Measurements from ENCODE around the gene LOXHD1.

LOXHD1 gene

GRCh38 chr18:46627136-46627535 is 29.9 kb downstream of the LOXHD1 start:
- no peak for DNase-seq (ENCODE audit: low read depth in 1 of 2, low spot score in 1 of 2)

- no peak for DNase-seq (ENCODE audit: low read depth in 1 of 2, low spot score in 1 of 2)
Measured at GRCh38 chr18:46625069-46625468, 32.0 kb downstream of the LOXHD1 start.

DNA sequence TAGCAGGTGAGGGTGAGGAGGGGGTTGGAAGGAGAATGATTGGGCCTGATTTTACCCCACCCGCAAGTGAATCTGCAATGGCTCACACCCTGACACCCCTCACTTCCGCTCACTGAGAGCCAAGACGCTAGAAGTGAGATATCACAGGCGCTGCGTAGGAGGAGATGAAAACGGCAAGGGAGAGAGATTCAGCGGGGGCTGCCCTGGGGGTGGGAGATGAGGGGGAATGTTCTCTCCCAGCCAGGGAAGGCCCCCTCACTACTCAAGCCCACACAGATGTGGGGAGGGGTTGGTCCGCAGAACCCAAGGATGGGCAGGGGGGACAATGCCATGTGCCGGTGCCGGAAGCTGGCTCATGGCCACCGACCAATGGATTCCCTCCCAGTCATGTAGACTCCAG is 32.9 kb downstream of the LOXHD1 start:
- DNase-seq (ENCODE audit: low read depth in 1 of 2, low spot score in 1 of 2): no peak

DNA sequence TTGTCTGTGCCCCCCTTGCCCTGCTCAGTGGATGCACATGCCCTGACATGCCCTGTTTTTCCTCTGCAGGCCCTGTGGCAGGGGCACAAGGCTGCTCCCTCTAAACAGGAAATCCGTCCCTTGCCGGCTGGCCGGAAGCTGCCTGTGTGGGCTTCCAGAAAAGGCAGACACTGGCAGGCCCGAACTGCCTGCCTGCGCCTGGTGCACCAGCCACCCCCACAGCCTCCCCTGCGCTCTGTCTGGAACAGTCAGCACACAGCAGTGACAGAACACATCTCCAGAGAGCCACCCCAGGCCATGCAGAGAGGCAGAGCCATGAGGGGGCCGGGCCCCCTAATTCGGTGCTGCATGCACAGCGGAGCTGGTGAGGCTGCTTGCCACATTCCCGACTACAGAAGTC is 33.5 kb downstream of the LOXHD1 start:
- DNase-seq (ENCODE audit: low read depth in 1 of 2, low spot score in 1 of 2): no peak

DNA sequence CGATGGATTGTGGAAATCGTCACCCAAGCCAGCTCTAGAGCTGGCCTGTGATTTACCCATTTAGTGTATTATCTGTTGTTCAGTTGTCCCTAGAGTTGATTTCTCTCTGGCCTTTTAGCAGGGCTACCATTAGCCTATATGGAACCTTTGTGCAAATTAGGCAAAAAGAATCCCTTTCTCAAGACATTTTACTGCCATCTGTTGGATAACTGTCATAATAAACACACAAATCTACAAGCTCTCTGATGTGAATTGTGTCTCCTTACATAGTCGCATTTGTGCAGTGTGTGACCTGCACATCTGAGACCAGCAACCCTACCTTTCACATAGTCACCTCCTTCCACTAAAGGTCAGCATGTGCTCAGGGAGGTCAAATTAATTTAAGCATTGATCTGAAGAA is 34.0 kb downstream of the LOXHD1 start:
- no peak for DNase-seq (ENCODE audit: low read depth in 1 of 2, low spot score in 1 of 2)

GRCh38 chr18:46622451-46622850 is 34.6 kb downstream of the LOXHD1 start:
- DNase-seq (ENCODE audit: low read depth in 1 of 2, low spot score in 1 of 2): no peak

DNA sequence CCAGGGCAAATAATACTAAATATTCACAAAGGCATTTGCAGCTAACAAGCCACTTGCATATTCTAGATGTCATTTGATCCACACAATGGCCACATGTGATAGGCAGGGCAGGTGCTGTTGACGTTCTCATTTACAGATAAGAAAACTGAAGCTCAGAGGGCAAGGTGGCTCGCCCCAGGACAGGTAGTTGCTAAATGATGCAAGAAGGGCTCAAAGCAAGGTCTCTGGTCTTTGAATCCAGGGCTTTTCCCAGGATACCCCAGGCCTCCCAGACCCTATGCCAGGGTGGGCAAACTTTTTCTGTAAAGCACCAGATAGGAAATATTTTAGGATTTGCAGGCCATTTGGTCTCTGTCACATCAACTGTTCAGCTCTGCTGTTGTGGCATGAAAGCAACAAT is 35.1 kb downstream of the LOXHD1 start:
- DNase-seq (ENCODE audit: low read depth in 1 of 2, low spot score in 1 of 2): no peak

DNA sequence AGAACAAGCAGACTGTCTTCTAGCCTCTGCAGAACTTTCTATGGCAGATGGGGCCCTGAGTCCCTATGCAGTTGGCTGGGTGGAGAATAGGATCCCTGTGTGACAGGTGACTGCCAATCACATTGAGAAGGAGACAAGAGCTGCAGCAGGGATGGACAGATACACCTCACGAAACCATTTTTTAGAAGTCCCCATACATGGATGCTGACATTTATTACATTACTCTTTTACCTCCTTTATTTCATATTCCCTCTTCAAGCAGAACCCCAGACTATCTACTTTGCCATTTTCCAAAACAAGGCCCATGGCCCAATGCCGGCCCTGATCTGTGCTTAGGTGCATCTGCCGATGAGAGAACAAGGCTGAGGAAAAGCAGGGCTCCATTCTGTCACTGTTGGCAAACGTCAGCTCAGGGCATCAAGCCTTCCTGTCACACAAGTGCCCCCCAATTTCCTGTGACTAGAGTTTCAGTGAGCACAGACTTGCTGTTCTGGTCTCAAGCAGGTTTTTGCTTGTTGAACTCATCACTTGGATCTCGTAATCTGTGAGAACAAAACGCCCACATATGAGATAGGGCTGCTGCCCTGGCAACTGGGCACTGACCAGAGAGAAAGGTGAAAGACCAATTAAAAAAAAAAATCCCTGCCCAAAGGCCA is 35.8 kb downstream of the LOXHD1 start:
- no peak for DNase-seq (ENCODE audit: low read depth in 1 of 2, low spot score in 1 of 2)

DNA sequence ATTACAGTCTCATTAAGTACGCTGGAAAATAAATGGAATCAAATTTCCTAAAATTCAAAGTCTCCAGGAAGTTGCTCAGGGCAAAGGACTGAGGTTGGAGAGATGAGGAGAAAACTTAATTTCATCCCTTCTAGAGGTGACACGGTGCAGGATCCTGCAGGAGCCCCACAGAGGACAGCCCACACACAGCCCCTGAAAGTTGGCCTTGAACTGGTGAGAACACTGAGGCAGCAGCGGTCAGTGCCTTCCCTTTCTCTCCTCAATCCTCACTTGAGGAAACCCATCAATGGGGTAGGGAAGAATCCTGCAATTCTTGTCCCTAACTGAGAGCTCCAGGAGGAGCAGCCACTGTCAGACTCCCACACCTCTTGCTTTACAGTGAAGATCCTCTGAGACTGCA is 37.5 kb downstream of the LOXHD1 start:
- no peak for DNase-seq (ENCODE audit: low read depth in 1 of 2, low spot score in 1 of 2)

GRCh38 chr18:46615720-46616119 is 41.3 kb downstream of the LOXHD1 start:
- DNase-seq (ENCODE audit: low read depth in 1 of 2, low spot score in 1 of 2): no peak

DNA sequence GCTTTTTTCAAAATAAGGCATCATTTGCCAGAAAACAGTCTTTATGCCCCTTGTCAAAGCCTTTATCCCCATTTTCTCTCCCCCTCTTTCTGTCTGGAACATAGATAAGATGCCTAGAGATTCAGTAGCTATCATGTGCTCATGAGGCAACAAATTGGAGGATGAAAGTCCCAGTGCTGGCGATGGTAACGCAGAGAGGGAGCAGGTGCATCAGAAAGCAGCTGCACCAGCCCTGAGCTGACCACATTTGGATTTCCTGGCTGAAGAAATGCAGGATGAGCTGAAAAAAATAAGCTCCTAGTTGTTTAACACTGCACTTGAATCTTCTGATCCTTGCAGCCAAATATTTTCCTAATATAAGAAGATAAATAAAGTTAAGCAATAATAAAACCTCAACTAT is 48.0 kb downstream of the LOXHD1 start:
- no peak for DNase-seq (ENCODE audit: low read depth in 1 of 2, low spot score in 1 of 2)

DNA sequence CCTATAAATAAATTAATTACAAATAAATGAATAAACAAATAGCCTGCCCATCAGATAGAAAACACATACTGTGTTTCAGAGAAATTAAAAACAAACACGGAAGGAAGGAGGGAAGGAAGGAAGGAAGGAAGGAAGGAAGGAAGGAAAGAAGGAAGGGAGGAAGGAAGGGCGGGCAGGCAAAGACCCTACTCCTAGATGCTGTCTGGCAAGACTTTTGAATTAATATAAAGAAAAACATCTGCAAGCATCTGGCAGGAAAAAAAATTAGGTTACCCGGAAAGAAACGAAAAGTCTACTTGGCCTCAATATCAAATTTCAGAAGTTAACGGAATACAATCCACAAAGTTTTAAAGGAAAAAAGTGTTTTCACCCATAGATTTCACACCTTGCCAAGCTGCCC is 49.1 kb downstream of the LOXHD1 start:
- no peak for DNase-seq (ENCODE audit: low read depth in 1 of 2, low spot score in 1 of 2)

- DNase-seq (ENCODE audit: low read depth in 1 of 2, low spot score in 1 of 2): no peak
Measured at GRCh38 chr18:46601141-46601805, 55.7 kb downstream of the LOXHD1 start.

- no peak for DNase-seq (ENCODE audit: low read depth in 1 of 2, low spot score in 1 of 2)
Measured at GRCh38 chr18:46596119-46596518, 60.9 kb downstream of the LOXHD1 start.

- no peak for DNase-seq (ENCODE audit: low read depth in 1 of 2, low spot score in 1 of 2)
Measured at GRCh38 chr18:46591783-46592391, 65.1 kb downstream of the LOXHD1 start.

DNA sequence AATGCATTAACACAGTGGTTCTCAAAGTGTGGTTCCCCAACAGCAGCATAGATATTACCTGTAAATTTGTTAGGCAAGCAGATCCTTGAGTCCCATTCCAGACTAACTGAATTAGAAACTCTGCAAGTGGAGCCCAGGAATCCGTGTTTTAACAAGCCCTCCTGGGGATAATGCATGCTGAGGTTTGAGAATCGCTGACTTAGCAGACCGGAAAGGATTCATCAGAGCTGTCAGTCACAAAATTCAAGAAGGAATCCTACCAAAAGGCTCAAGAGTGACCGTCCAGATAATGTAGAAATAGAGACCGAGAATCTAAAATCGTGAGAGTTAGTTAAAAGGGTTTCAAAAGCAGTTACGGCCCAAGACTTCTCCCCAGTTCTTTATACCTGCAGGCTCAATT is 66.9 kb downstream of the LOXHD1 start:
- no peak for DNase-seq (ENCODE audit: low read depth in 1 of 2, low spot score in 1 of 2)

- DNase-seq (ENCODE audit: low read depth in 1 of 2, low spot score in 1 of 2): no peak
Measured at GRCh38 chr18:46588971-46589660, 67.9 kb downstream of the LOXHD1 start.

DNA sequence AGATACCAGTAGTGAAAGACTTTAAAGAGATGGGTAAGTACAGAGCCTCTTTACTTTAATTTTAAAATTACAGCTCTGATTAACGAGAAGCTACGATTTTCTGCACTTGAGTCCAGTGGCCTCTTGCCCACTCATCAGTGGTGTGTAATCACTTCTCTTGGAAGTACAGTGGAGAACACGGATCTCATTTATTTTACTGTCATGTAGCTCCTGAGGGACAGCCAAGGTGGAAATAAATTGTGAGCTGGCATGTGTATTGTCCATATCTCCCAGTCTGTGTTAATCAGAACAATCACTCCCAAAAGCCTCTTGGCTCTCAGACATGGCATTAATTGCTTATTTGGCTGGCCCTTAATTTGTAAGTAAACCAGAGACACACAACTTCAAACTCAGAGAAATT is 69.4 kb downstream of the LOXHD1 start:
- DNase-seq (ENCODE audit: low read depth in 1 of 2, low spot score in 1 of 2): no peak

GRCh38 chr18:46583711-46584110 is 73.3 kb downstream of the LOXHD1 start:
- DNase-seq (ENCODE audit: low read depth in 1 of 2, low spot score in 1 of 2): no peak

GRCh38 chr18:46581648-46582047 is 75.4 kb downstream of the LOXHD1 start:
- DNase-seq (ENCODE audit: low read depth in 1 of 2, low spot score in 1 of 2): no peak

DNA sequence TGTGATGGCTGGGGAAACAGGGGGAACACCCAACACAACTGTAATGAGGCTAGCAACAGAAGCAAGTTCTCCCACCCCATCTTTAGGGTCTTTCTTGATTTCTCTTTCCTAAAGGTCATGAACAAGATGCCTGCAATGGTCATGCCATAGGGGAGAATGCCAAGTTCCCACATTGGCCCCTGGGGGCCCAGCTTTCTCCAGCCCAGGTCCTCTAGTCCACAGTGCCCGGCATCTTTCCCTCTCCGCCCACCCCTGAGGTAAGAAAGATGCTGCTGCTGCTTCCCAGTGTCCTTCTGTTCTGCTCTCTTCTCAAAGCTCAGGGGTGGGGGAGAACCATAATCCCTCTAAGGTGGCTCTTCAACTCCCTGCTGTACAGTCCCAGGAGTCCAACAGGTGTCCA is 78.0 kb downstream of the LOXHD1 start:
- no peak for DNase-seq (ENCODE audit: low read depth in 1 of 2, low spot score in 1 of 2)

DNA sequence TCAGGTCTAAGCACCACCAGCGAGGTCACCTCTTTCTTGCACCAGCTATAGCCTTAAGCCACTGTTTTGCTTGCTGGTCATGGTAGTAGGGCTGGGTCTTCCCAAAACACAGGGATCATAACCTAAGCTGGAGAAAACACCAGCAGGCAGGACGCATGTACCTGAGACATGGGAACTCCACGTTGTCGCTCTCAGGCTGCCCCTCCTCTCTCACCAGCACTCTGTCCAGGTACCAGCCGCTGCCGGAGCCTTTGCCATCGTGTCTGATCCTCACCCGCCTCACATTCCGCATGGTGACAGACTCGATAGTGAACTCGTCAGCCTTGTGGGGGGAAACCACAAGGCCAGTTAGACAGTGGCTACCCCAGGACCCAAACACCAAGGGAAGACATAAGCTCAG is 79.5 kb downstream of the LOXHD1 start:
- no peak for DNase-seq (ENCODE audit: low read depth in 1 of 2, low spot score in 1 of 2)

Measured in activated CD4-positive, alpha-beta T cell treated with anti-CD3 and anti-CD28 coated beads, Interleukin-2, amount 50 U/mL, for 24 hours (primary cell).